HG03469 (cell line): ENCODE results near the gene FOXJ3.

Experiments used
- ATAC-seq: cut with Tn5 transposase; IDR thresholded peaks from one replicate; pipeline ENCODE4 v1.9.1; 2021; ENCODE audit warnings: mild to moderate bottlenecking, moderate library complexity, moderate number of reproducible peaks; ENCODE audit not compliant: unreplicated experiment

The FOXJ3 gene

GRCh38 chr1:42127767-42128166 is 207.3 kb downstream of the FOXJ3 start:
- no peak for ATAC-seq
